ENCODE results near the gene METRN.

Gene METRN

DNA sequence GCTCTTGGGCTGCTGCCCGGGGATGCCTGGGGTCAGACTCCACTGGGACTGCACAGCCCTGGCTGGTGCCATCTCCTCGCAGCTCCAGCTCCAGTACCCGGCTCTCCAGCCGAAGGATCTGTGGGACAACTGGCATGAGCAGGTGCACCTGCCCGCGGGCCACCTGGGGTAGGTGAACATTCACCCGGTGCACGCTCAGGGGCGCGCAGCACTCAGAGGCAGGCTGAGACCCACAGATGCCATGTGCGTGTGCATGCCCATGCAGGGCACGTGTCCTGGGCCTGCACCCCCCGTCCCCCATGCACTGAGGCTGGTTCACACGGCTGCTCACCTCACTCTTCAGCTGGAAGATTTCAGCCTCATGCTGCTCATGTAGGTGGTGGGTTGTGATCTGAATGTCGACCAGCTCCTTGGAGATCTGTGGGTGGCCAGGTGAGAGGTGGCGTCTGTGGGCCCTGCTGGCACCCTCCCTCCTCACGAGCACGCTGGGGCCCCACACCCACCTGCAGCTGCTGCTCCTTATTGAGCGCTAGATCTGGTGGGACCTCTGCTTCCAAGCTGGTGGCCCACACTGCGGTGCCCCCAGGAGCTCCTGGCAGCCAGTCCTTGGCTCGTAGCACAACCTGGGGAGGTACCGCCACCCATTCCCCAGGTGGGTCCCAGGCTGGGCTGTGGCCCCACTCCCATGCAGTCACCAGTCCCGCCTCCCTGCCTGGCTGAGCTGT, 10.7 kb downstream of the METRN start:
- DNase-seq = no peak

DNA sequence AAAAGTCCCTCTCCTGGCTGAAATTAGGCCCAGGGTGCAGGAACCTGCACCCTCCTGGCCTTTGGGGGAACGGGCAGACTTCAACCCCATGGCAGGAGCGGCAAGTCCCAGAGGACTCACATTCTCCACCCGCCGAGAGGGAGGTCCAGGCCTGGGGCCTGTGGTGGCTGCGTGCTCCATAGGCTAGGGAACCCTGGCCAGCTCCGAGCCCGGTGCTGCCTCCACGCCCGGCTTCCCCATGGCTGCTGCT, 11.2 kb downstream of the METRN start:
- DNase-seq = no peak

DNA sequence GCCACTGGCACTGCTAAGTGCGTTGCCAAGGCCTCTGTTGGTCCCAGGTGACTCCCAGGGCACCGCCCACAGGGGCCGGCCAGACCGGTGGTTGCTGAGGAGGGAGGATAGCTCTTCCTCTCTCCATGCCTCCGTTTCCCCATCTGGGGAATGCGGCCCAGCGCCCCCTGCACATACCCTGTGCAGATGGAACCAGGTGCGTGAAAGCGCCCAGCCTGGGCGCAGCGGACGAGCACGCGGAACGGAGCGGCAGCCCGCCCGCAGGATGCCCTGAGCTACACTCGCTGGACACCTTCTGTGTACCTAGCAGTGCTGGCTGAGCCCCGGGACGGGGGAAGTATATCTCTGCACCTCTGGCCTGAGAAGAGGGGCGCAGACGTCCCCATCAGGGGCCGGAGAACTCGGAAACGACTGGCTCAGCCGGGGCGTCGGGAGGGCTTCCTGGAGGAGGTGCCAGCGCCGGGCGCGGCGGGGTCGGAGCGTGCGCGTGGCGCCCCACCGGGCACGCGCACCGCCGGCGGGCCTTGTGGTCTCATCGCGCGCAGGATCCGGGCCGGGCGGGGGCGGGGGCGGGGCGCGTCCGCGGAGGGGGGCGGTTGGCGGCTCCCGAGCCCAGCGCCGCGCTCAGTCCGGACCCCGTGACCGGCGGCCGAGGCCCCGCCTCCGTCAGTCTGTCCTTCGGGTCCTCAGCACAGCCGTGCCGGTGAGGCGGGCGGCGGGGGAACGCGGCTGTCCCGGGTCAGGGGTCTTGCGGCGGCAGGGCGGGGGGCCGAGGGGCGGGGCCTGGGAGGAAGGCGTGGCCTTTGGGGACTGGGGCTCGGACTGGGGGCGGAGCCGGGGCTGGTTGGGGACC, 11.7 kb downstream of the METRN start, which contains the start of the genes CCDC78 and HAGHL:
CCDC78 (minus strand) TSS at position 6 of the 853 bp plus-strand sequence. CDS start 76 bp downstream, outside the sequence.
HAGHL (plus strand) TSS at position 669 of the 853 bp plus-strand sequence. CDS start 404 bp downstream, outside the sequence.
- peak; percentile 71 for DNase-seq

DNA sequence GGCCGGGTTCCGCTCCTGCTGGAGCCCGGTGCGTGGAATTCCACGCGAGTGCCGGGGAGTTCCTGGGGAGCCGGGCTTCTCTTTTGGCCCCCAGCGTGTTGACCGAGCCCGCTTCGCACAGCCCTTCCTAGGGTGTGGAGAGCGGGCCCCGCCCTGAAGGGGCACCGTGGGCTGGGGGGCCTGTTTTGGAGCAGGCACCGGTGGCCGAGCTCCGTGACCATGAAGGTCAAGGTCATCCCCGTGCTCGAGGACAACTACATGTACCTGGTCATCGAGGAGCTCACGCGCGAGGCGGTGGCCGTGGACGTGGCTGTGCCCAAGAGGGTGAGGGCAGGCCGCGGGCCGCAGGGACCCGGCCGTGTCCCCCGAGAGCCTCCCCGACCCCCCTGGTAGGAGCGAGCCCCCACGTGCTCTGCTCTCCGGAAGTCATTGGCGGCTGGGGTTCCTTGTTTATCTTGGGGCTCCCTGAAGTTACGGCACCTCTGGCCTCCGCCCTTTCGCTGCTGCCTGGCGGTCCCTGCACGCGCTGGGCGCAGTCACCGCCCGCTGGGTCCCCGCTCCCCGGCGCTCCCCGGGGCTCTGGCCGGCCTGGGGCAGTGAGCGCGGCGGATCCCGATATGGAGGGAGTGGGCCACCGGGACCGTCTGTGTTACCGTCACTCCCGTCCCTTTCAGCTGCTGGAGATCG, 12.5 kb downstream of the METRN start:
- peak; percentile 45 for DNase-seq

DNA sequence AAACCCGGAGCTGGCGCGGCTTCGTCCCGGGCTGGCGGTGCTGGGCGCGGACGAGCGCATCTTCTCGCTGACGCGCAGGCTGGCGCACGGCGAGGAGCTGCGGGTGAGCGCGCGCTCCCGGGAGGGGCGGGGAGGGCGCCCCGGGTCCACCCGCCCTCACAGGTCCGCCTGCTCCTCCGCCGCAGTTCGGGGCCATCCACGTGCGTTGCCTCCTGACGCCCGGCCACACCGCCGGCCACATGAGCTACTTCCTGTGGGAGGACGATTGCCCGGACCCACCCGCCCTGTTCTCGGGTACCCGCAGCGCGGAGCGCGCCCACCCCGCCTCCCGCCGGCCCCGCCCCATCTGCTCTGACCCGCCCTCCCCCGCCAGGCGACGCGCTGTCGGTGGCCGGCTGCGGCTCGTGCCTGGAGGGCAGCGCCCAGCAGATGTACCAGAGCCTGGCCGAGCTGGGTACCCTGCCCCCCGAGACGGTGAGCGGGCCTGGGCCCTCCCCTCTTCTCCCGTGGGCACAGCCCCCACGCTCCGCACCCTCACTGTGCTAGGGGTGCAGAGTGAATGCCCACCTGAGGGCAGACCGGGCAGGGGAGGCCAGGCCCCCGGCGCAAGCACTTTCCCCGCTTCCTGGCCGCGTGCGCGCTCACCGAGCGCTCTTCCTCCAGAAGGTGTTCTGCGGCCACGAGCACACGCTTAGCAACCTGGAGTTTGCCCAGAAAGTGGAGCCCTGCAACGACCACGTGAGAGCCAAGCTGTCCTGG, 13.4 kb downstream of the METRN start:
- DNase-seq = peak; percentile 79

DNA sequence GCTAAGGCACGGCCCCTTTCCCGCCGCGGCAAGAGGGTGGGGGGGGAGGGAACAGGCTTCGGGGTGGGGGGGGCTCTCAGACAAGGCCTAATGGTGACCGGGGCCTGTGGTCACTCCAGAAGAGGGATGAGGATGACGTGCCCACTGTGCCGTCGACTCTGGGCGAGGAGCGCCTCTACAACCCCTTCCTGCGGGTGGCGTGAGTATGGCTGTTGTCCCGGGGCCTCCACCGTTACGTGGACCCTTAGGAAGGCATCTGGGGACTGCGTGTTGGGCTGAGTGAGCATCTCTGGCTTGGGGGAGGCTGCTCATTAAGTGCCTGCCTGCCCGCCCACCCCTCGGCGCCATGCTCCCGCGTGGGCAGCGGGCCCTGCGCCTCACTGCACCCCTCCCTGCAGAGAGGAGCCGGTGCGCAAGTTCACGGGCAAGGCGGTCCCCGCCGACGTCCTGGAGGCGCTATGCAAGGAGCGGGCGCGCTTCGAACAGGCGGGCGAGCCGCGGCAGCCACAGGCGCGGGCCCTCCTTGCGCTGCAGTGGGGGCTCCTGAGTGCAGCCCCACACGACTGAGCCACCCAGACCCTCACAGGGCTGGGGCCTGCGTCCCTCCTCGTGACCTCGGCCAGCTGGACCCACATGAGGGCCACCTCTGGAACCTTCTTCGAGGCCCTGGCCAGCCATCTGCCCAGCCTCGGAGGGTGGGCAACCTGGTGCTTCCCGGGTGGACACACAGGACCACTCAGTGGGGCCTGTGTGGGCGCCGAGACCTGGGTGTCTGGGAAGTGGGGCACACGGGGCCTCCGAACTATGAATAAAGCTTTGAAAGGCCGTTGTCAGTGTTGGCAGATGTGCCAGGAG, 14.2 kb downstream of the METRN start:
- no peak for DNase-seq

DNA sequence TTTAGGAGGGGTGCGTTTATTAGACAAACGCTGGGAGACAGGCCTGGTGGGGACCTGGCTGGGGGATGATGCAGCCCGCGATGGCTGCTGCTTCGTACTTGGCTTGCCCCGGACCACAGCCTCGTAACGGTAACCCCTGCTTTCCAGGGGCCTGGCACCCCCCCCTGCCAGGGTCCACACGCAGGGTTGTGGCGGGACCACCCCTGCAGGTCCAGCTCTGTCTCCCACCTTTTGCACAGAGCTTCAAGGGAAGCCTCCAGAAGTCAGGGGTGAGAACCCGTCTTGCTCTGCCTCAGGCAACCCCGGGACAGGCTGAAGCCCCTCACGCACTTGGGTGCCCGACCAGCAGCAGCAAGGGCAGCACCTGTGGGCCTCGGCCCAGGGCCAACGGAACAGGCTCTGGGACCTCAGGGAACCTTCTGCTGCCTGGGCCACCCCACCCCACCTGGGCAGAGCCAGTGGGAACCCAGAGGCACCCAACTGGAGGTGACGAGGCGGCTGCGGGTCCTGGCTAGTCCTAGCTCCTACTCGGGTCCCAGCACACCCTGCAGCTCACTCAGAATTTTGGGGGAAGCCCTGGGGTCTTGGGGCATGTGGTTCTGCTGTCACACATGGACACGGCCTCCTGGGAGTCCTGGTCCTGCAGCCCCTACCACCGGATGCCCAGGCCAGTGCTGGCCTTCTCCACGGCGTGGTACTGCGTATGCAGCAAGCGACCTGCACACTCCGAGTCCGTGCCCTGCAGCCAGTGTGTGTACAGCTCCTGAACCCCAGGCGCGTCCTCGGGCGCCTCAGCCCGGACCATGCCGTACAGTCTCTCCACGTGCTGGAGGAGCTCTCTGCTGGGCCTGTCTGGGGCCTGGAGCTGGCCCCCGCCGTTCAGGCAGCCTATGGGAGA, 15.1 kb downstream of the METRN start:
- no peak for DNase-seq

DNA sequence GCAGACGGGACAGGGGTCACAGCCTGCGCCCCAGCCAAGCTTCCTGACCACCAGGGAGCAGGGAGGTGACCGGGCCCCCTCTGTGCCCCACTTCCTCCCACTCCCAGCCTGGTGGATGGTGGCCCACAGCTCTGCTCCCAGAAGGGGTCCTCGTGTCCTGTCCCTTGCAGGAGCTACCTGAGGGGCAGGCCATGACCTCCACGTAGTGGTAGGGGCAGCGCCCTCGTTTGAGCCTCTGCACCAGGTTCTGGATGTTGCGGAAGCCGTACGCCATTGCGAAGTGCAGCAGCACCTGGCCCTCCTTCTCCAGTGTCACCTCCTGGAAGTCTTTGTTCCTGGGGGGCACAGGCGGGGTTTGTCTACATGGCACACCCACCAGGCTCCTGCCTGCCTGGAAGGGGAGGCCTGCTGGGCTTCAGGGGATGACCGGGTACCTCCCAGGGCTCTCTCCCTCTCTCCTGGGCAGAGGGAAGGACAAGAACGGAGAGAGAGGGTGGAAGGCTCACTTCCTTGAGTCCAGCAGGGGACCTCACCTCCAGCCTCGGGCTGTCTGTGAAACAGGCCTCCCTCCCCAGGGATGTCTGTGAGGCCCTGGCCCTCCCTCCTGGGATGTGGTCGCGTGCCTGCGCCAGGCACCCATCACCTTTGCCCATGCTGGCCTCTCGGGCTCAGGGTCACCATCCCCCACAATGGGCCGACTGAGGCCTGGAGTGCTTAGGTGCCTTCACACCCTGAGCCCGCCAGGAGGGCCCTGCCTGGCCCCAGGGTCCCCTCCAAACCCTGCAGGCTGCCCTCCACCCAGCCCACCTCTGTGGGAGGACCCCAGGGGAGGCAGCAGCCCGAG, 16.0 kb downstream of the METRN start:
- DNase-seq = no peak

DNA sequence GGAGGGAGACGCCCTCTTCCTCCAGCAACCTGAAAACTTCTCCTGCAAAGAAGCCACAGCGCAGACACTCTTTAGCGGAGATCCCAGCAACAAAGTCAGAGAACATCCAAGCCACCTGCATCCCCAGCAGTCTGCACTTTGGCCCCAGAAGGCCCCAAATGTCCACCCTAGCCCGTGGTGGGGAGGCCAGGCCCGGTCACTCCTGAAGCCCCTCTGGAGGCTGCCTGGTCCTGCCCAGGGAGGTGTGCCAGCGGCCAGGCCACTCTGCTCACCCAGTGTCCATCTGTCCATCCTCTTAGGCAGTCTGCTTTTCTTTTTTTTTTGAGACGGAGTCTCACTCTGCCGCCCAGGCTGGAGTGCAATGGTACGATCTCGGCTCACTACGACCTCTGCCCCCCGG, 17.4 kb downstream of the METRN start:
- DNase-seq = no peak

DNA sequence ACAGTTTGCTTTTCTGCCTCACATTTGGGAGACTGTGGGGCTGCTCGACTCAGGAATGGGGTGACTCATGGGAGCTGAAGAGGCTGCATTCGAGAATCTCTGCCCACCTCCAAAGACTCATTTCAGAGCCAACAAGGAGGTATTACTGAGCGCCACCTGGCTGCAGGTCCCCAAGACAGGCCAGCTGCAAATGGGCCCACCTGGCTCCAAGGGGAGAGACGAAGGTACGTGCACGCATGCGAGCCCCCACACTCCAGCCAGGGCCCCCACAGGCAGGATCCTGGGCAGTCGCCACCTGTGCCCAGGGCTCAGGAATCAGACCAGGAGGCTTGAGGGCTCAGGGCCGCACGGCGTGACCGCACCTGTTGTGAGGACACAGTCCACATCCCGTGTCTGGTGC, 18.0 kb downstream of the METRN start:
- DNase-seq = no peak

DNA sequence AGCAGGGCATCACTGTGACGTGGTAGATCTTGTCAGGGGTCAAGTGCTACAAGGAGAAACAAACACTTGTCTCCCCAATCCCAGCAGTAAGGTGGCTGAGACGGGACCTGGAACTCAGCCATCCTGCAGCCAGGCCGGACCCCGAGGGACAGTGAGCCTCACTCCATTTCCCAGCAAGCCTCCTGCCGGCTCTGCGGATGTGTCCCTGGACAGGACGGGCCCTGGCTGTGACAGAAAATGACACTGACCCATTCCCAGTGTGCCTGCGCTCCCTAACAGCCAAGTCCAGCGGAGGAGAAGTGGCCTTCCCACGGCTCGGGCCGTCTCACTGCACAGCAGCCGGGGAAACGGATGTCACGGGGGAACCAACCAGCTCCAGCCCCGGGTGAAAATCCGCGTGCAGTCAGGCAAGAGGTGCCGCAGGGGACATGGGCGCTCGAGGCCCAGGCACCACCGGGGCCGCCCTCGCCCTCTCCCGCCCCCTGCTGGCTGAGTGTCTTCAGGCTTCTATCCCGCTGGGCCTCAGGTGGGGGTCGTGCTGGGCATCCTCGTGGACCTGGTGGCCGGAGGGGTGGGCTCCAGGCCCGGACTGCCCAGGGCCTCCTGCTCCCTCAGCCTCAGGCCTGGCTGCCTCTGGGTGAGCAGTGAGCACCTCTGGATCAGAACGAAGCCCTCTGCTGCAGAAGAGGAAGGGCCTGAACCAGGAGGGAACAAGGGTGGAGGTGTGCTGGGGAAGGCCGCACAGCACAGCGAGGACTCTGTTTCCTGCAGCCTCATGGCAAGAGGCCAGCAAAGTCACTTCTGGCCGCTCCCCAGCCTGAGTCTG, 18.7 kb downstream of the METRN start:
- peak; percentile 39 for DNase-seq

DNA sequence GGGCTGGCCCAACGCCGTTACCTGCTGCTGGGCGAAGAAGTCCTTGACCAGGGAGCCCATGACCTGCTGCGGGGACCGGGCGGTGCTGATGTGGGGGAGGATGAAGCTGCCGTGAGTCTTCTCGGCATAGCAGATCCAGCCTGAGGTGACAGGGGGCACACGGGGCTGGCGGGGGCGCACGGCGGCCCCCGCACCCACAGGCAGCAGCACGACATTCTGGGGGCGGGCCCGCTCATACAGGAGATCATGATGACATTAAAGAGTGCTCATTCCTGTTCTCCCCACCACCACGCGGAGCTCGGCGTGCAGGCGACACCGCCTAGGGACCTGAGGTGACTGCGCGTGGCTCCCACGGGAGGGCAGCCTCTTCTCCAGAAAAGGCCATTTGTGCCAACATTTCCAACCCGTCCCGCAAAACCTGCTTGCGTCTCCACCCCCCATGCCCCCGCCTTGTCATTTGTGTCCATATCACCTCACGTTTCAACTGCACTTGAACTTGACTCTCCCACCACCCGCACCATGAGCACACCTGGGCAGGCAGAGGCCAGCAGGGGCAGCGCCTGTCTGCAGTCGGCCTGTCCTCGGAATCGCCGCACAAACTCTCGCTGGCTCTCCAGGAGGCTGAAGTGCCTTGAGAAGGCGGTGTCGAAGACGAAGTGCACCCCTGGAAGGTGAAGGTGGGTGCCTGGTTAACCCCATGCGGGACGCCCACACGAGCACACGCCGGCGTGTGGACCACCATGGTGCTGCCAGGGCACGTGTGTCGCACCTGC, 19.5 kb downstream of the METRN start:
- no peak for DNase-seq

DNA sequence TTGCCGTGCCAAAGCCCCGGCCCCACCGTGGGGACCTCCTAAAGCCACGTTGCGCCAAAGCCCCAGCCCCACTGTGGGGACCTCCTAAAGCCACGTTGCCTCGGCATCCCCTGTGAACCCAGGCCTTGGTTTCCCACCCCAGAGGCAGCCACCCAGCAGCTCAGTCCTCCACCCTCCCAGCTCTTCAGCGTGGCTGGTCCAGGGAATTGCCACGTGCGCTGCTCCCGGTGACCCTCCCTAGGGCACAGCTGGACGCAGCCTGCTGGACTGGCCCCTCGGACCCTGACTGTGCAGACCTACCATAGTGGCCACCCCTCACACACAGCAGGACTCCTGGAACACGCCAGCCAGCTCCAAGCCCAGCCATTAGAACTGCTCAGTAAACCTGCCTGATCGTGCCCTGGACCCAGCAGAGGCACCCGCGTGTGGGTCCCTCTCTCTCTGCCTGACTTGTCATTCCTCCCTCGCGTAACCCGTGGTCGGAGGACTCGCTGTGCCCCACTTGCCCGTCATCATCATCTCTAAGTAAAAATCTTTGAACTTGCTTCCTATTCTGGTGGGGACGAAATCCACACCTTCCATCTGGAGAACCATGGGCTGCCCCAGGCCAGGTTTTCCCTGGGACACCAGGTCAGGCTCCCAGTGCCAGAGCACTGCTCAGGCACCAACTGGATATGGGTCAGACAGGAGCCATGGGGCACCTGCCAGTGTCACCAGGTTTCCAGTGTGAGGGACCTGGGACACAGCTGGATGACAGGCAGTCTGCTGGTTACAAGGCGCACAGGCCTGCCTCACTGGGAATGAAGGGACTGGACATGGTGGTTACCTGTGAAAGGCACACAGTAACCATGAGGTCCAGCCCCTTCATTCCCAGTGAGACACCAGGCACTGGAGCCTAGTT, 20.3 kb downstream of the METRN start:
- no peak for DNase-seq

DNA sequence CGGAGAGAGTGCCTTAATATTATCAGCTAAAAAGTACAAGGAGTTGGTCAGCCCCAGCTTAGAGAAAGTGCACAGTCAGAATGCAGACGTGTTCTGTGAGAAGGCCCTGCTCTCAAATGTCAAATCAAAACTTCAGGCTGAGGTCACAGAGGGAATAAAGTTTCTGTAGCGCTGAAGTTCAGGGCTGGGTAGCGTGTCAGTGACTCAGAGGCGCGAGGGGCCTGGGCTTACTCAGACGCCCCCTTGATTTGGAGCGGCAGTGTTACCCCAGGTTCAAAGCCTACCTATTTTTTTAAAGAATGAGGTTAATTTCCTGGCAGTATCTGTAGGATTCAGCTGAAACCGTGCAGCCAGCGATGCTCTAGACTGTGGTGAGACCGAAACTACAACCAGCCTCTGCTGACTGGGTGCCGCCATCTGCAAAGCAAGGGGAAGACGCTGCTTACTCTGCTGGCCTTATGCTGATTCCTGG, 21.1 kb downstream of the METRN start:
- peak; percentile 90 for DNase-seq

DNA sequence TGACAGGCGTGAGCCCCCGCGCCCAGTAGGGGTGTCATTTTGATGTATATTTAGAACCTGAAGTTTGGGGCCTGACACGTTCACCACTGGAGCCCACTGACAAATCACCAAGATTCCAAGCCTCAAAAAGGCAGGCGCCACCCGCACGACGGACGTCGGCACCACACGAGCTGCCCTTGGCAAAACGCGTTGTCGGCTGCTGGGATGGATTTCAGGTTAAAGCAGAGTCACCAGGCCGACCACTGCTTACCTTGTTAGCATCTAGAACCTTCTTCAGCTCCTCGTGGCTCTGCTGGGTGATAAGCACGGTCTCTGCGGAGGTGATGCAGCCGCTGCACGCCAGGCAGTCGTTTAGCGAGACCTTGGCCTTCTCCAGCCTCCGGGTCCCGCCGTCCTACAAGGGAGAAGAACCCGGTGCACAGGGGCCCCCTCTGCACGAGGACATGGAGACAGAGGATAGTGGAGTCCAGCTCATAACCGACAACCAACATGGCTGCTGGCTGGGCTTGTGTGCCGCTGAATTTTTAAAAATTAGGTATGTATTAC, 22.1 kb downstream of the METRN start:
- no peak for DNase-seq

Measured in activated CD4-positive, alpha-beta T cell treated with anti-CD3 and anti-CD28 coated beads, Interleukin-2, Interleukin-6, amounts not matched to agents 100 ng/mL and 50 ng/mL, durations not matched to agents 16 hours and 8 hours (primary cell).